ENCODE data around the gene CHRFAM7A. TPM values are rescaled to one million over a fixed set of nuclear protein-coding genes. Genes with fewer than 3 reads are reported as not detected.
"Not testable (repeated sequence)": the region's sequence is repeated elsewhere in the genome, so short reads cannot be mapped to it uniquely, and the experiment has no call there.

CHRFAM7A gene
- total and polyA plus RNA-seq, 2 experiments from 2014 or later = not detected

GRCh38 chr15:30321063-30321462, 72.3 kb downstream of the CHRFAM7A start:
- in situ Hi-C loops (cut with MboI); H2AFZ ChIP-seq; DNase-seq; H3K9me2 ChIP-seq (ENCODE audit: insufficient read depth); H3K4me3 ChIP-seq; H3K27me3 ChIP-seq (replicated peaks; ENCODE audit: insufficient read depth); H4K20me1 ChIP-seq (ENCODE audit: insufficient read depth); H3K27ac ChIP-seq; H3K9ac ChIP-seq; H3K36me3 ChIP-seq (ENCODE audit: low read depth); H3K4me1 ChIP-seq (ENCODE audit: insufficient read depth); H3K79me2 ChIP-seq (ENCODE audit: insufficient read depth); H3F3A ChIP-seq (ENCODE audit: insufficient read depth); H3K9me3 ChIP-seq (ENCODE audit: low read depth); H3K4me2 ChIP-seq (ENCODE audit: unreplicated experiment): not testable (repeated sequence)
- WGBS, 2 experiments (ENCODE audit: low coverage in 1 of 2, low lambda C conversion rate in 2 of 2, missing lambda C conversion rate in 2 of 2) = no CpG with 5 or more reads among the region's 5 CpGs

- DNase-seq; H3K27me3 ChIP-seq (replicated peaks; ENCODE audit: insufficient read depth); H3K4me3 ChIP-seq; H2AFZ ChIP-seq; H3F3A ChIP-seq (ENCODE audit: insufficient read depth); H3K4me2 ChIP-seq (ENCODE audit: unreplicated experiment); H3K36me3 ChIP-seq (ENCODE audit: low read depth); in situ Hi-C loops (cut with MboI); H3K9me3 ChIP-seq (ENCODE audit: low read depth); H3K27ac ChIP-seq; H4K20me1 ChIP-seq (ENCODE audit: insufficient read depth); H3K79me2 ChIP-seq (ENCODE audit: insufficient read depth); H3K4me1 ChIP-seq (ENCODE audit: insufficient read depth); H3K9ac ChIP-seq; H3K9me2 ChIP-seq (ENCODE audit: insufficient read depth): not testable (repeated sequence)
- WGBS, 2 experiments (ENCODE audit: low coverage in 1 of 2, low lambda C conversion rate in 2 of 2, missing lambda C conversion rate in 2 of 2) = no CpG with 5 or more reads among the region's 3 CpGs
Measured at GRCh38 chr15:30315704-30316103, 77.6 kb downstream of the CHRFAM7A start.

- H3K9me3 ChIP-seq (ENCODE audit: low read depth); H3K4me2 ChIP-seq (ENCODE audit: unreplicated experiment); H3K9me2 ChIP-seq (ENCODE audit: insufficient read depth); H3K79me2 ChIP-seq (ENCODE audit: insufficient read depth); H3F3A ChIP-seq (ENCODE audit: insufficient read depth); H3K36me3 ChIP-seq (ENCODE audit: low read depth); in situ Hi-C loops (cut with MboI); H3K4me3 ChIP-seq; H3K27me3 ChIP-seq (replicated peaks; ENCODE audit: insufficient read depth); H3K9ac ChIP-seq; H3K27ac ChIP-seq; DNase-seq; H4K20me1 ChIP-seq (ENCODE audit: insufficient read depth); H2AFZ ChIP-seq; H3K4me1 ChIP-seq (ENCODE audit: insufficient read depth): not testable (repeated sequence)
Measured at GRCh38 chr15:30310575-30310974, 82.8 kb downstream of the CHRFAM7A start.

Small RNA genes lying within 50 kb of the gene (small RNA-seq; reads per million reads assigned to genes)
- gene AC019322.2 (ENCODE audit: low read depth, low replicate concordance) (not detected), gene RF00019 (ENCODE audit: low read depth, low replicate concordance) (not detected), gene RF00096 (ENCODE audit: low read depth, low replicate concordance) (not detected), gene RN7SL196P (ENCODE audit: low read depth, low replicate concordance) (not detected)

Other genes with a start within 250 kb of the CHRFAM7A start
- gene GOLGA8R, start 20.7 kb upstream of the CHRFAM7A start, total RNA-seq (2014; rRNA removed; shearing (Covaris generic)) = 0.65 and 1.0 TPM in 2 replicates
- gene GOLGA8R, start 20.7 kb upstream of the CHRFAM7A start, polyA plus RNA-seq (2016; fragmentation: Nextera tagmentation; extraction: Ambion mirVana) = 0.06 and 0.16 TPM in 2 replicates
- 0.76 TPM in 1 of 2 replicates, not detected in the other for gene GOLGA8Q, start 158.5 kb upstream of the CHRFAM7A start, total RNA-seq (2014; rRNA removed; shearing (Covaris generic))
- 0.49 TPM in 1 of 2 replicates, not detected in the other for gene GOLGA8Q, start 158.5 kb upstream of the CHRFAM7A start, polyA plus RNA-seq (2016; fragmentation: Nextera tagmentation; extraction: Ambion mirVana)
- not detected in 2 replicates for gene GOLGA8H, start 210.5 kb upstream of the CHRFAM7A start, total RNA-seq (2014; rRNA removed; shearing (Covaris generic))
- gene GOLGA8H, start 210.5 kb upstream of the CHRFAM7A start, polyA plus RNA-seq (2016; fragmentation: Nextera tagmentation; extraction: Ambion mirVana) = not detected in 2 replicates